ENCODE results near the gene KIR3DL3. TPM values are rescaled to one million over a fixed set of nuclear protein-coding genes. Genes with fewer than 3 reads are reported as not detected.
"Not testable (repeated sequence)": the region's sequence is repeated elsewhere in the genome, so short reads cannot be mapped to it uniquely, and the experiment has no call there.

KIR3DL3 gene
- total RNA-seq, 4 donors from 2014 or later = 0.32 TPM; not detected in 3

GRCh38 chr19:54708781-54709180, 15.5 kb upstream of the KIR3DL3 start:
- DNase-seq = no peak
- H3K9me3 ChIP-seq = no peaks in the 10 kb centered on the region
- H3K36me3 ChIP-seq = no peaks in the 10 kb centered on the region
- H3K4me1 ChIP-seq = no peaks in the 10 kb centered on the region
- H3K27ac ChIP-seq = no peak overlapping the region
- TF ChIP-seq POLR2A (IDR thresholded peaks at IDR 0.05) (no peak), POLR2AphosphoS5 (IDR thresholded peaks at IDR 0.05) (no peak), EP300 (IDR thresholded peaks at IDR 0.05; ENCODE audit: low read depth) (no peak)
- TF ChIP-seq, protein P1, sequence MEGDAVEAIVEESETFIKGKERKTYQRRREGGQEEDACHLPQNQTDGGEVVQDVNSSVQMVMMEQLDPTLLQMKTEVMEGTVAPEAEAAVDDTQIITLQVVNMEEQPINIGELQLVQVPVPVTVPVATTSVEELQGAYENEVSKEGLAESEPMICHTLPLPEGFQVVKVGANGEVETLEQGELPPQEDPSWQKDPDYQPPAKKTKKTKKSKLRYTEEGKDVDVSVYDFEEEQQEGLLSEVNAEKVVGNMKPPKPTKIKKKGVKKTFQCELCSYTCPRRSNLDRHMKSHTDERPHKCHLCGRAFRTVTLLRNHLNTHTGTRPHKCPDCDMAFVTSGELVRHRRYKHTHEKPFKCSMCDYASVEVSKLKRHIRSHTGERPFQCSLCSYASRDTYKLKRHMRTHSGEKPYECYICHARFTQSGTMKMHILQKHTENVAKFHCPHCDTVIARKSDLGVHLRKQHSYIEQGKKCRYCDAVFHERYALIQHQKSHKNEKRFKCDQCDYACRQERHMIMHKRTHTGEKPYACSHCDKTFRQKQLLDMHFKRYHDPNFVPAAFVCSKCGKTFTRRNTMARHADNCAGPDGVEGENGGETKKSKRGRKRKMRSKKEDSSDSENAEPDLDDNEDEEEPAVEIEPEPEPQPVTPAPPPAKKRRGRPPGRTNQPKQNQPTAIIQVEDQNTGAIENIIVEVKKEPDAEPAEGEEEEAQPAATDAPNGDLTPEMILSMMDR (IDR thresholded peaks at IDR 0.05) = no peak
- H3K27me3 ChIP-seq = no peaks in the 10 kb centered on the region
- in situ Hi-C loops (cut with MboI; ENCODE audit: low pct_ligation_motif_present in 1 of 4, low pct_unique_long_range_greater_than_20kb in 1 of 4, low sequenced_read_pairs in 3 of 4) (no loop called here), intact Hi-C loops (cut with DNase I; ENCODE audit: low total_unique reads) (no loop called here)
- WGBS, 2 donors (ENCODE audit: low coverage in 1 of 2) = 90% methylated on average over 7 of the region's 7 CpGs; no CpG with 5 or more reads in 1 of the 2 donors
- no peak overlapping the region for H3K4me3 ChIP-seq

- TF ChIP-seq POLR2A (IDR thresholded peaks at IDR 0.05) (no peak), EP300 (IDR thresholded peaks at IDR 0.05; ENCODE audit: low read depth) (no peak), POLR2AphosphoS5 (IDR thresholded peaks at IDR 0.05) (no peak)
- TF ChIP-seq, protein P1 (IDR thresholded peaks at IDR 0.05) = no peak
- no peak overlapping the region for H3K27ac ChIP-seq
- intact Hi-C loops (cut with DNase I; ENCODE audit: low total_unique reads) (no loop called here), in situ Hi-C loops (cut with MboI; ENCODE audit: low pct_ligation_motif_present in 1 of 4, low pct_unique_long_range_greater_than_20kb in 1 of 4, low sequenced_read_pairs in 3 of 4) (no loop called here)
- H3K9me3 ChIP-seq = no peaks in the 10 kb centered on the region
- H3K27me3 ChIP-seq = no peaks in the 10 kb centered on the region
- DNase-seq = no peak
- no peaks in the 10 kb centered on the region for H3K4me1 ChIP-seq
- H3K36me3 ChIP-seq = no peaks in the 10 kb centered on the region
- 74% methylated on average over 16 of the region's 18 CpGs; no CpG with 5 or more reads in 1 of the 2 donors for WGBS, 2 donors (ENCODE audit: low coverage in 1 of 2)
- H3K4me3 ChIP-seq = no peak overlapping the region
Observed at GRCh38 chr19:54709212-54709948, 14.9 kb upstream of the KIR3DL3 start.

GRCh38 chr19:54709956-54710355, 14.3 kb upstream of the KIR3DL3 start:
- H3K27ac ChIP-seq; in situ Hi-C loops (cut with MboI; ENCODE audit: low pct_ligation_motif_present in 1 of 4, low pct_unique_long_range_greater_than_20kb in 1 of 4, low sequenced_read_pairs in 3 of 4); H3K4me1 ChIP-seq; H3K36me3 ChIP-seq; H3K9me3 ChIP-seq; H3K27me3 ChIP-seq; intact Hi-C loops (cut with DNase I; ENCODE audit: low total_unique reads); DNase-seq; H3K4me3 ChIP-seq: not testable (repeated sequence)
- WGBS, 2 donors (ENCODE audit: low coverage in 1 of 2) = 59% methylated on average over 11 of the region's 13 CpGs; no CpG with 5 or more reads in 1 of the 2 donors

DNA sequence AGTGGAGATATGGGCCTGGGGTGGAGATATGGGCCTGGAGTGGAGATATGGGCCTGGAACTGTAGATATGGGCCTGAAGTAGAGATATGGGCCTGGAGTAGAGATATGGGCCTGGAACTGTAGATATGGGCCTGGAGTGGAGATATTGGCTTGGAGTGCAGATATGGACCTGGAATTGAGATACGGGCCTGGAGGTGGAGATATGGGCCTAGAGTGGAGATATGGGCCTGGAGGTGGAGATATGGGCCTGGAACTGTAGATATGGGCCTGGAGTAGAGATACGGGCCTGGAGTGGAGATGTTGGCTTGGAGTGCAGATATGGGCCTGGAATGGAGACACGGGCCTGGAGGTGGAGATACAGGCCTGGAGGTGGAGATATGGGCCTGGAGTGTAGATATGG, 402 bp downstream of the KIR3DL3 start:
- no peaks in the 10 kb centered on the region for H3K36me3 ChIP-seq
- no peaks in the 10 kb centered on the region for H3K4me1 ChIP-seq
- H3K27me3 ChIP-seq = no peaks in the 10 kb centered on the region
- in situ Hi-C loops (cut with MboI; ENCODE audit: low pct_ligation_motif_present in 1 of 4, low pct_unique_long_range_greater_than_20kb in 1 of 4, low sequenced_read_pairs in 3 of 4) = no loop called here
- H3K9me3 ChIP-seq = peaks cover 5 to 19% of the 10 kb centered on the region in 2 donors
- intact Hi-C loops (cut with DNase I; ENCODE audit: low total_unique reads) = no loop called here
- no peak overlapping the region for H3K27ac ChIP-seq
- no peak for TF ChIP-seq EP300 (IDR thresholded peaks at IDR 0.05; ENCODE audit: low read depth)
- TF ChIP-seq, protein P1 (IDR thresholded peaks at IDR 0.05) = no peak
- TF ChIP-seq POLR2A (IDR thresholded peaks at IDR 0.05) = no peak
- TF ChIP-seq POLR2AphosphoS5 (IDR thresholded peaks at IDR 0.05) = no peak
- DNase-seq = no peak
- H3K4me3 ChIP-seq = no peak overlapping the region
- WGBS, 2 donors (ENCODE audit: low coverage in 1 of 2) = 73% methylated on average over 3 of the region's 3 CpGs; no CpG with 5 or more reads in 1 of the 2 donors

All from transverse colon (tissue), 4 donors.